K562 (cell line): Measurements from ENCODE around the gene VRK3. TPM values are rescaled to one million over a fixed set of nuclear protein-coding genes. Genes with fewer than 3 reads are reported as not detected.

ENCODE experiments used
- CHD7 ChIP-seq: fragments of 200-600 bp; sonication (generic); IDR thresholded peaks from one replicate; pipeline ENCODE4 v1.6.1; 2012; ENCODE audit warnings: mild to moderate bottlenecking, low read depth, low read length, inconsistent platforms
- GTF2A2 ChIP-seq: IDR thresholded peaks from 2 replicates; pipeline ENCODE4 v1.6.1; 2016; ENCODE audit warnings: mild to moderate bottlenecking, missing genetic modification characterization, missing compliant biosample characterization
- NFRKB ChIP-seq: fragments of 450-650 bp; IDR thresholded peaks from 2 replicates; pipeline ENCODE4 v1.6.1; 2016; ENCODE audit warnings: low read depth
- TSC22D4 ChIP-seq: fragments of 450-650 bp; IDR thresholded peaks from 2 replicates; pipeline ENCODE4 v1.6.1; 2016; ENCODE audit warnings: missing genetic modification characterization, missing biosample characterization, control low read depth
- ZFX ChIP-seq: sonication (generic); formaldehyde crosslinking; IDR thresholded peaks from 2 replicates; pipeline ENCODE4 v1.8.0; 2022; ENCODE audit warnings: mild to moderate bottlenecking, missing genetic modification reagents, moderate library complexity
- ZNF76 ChIP-seq: fragments of 250-450 bp; sonication (Bioruptor Pico); IDR thresholded peaks from 2 replicates; pipeline ENCODE4 v1.4.0; 2020; ENCODE audit warnings: mild to moderate bottlenecking, moderate library complexity, borderline replicate concordance
- polyA plus RNA-seq, 8 experiments: library from polyadenylated mRNA; depleted of rRNA in 4 of 8; stranded (reverse) in 5 of 8; unstranded in 3 of 8; fragments of >200 nt; fragmentation: Nextera tagmentation in 2 of 8; fragmentation: Illumina TruSeq in 1 of 8; extraction: Ambion mirVana in 2 of 8; extraction: Trizol in 1 of 8; gene quantifications; 2 replicates each; pipeline versions ENCODE4 v1.2.1 to v1.2.3, GENCODE V29; 2011 to 2014; ENCODE audit warnings: inconsistent platforms in 1 of 8, missing spikeins in 1 of 8
- total RNA-seq, 7 experiments: library from RNA; depleted of rRNA in 6 of 7; stranded (reverse); fragments of >200 nt in 6 of 7; fragmentation: Illumina TruSeq in 2 of 7; extraction: Trizol in 2 of 7; gene quantifications; 2 replicates each; pipeline versions ENCODE4 v1.2.1 to v1.2.3, GENCODE V29; 2011 to 2021; ENCODE audit warnings: low replicate concordance in 1 of 7
- TF ChIP-seq, protein P1 (sequence below): sonication (generic); formaldehyde crosslinking; IDR thresholded peaks from 2 replicates; pipeline ENCODE4 v1.8.0; 2023; ENCODE audit warnings: mild to moderate bottlenecking, missing genetic modification reagents
- TF ChIP-seq, protein P2 (sequence below): fragments of 450-650 bp; formaldehyde crosslinking; IDR thresholded peaks from 2 replicates; pipeline ENCODE4 v1.4.0; 2020; ENCODE audit warnings: mild to moderate bottlenecking, moderate library complexity

The VRK3 gene
- total and polyA plus RNA-seq, 9 of the 15 experiments (the other 6 are each of a cell fraction or from before 2014, with no cell fraction given): 25.6 to 94.3 (median 42.9) TPM

GRCh38 chr19:49927526-49928264 lies 97.5 kb downstream of the VRK3 start (continued):
- TF ChIP-seq, protein P1, sequence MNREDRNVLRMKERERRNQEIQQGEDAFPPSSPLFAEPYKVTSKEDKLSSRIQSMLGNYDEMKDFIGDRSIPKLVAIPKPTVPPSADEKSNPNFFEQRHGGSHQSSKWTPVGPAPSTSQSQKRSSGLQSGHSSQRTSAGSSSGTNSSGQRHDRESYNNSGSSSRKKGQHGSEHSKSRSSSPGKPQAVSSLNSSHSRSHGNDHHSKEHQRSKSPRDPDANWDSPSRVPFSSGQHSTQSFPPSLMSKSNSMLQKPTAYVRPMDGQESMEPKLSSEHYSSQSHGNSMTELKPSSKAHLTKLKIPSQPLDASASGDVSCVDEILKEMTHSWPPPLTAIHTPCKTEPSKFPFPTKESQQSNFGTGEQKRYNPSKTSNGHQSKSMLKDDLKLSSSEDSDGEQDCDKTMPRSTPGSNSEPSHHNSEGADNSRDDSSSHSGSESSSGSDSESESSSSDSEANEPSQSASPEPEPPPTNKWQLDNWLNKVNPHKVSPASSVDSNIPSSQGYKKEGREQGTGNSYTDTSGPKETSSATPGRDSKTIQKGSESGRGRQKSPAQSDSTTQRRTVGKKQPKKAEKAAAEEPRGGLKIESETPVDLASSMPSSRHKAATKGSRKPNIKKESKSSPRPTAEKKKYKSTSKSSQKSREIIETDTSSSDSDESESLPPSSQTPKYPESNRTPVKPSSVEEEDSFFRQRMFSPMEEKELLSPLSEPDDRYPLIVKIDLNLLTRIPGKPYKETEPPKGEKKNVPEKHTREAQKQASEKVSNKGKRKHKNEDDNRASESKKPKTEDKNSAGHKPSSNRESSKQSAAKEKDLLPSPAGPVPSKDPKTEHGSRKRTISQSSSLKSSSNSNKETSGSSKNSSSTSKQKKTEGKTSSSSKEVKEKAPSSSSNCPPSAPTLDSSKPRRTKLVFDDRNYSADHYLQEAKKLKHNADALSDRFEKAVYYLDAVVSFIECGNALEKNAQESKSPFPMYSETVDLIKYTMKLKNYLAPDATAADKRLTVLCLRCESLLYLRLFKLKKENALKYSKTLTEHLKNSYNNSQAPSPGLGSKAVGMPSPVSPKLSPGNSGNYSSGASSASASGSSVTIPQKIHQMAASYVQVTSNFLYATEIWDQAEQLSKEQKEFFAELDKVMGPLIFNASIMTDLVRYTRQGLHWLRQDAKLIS (CRISPR knock-in tag): no peak
- TF ChIP-seq ZNF76 (CRISPR knock-in tag): 0 out of 2 replicates have a peak, but pooled peaks have one; percentile 26
- TF ChIP-seq, protein P2, sequence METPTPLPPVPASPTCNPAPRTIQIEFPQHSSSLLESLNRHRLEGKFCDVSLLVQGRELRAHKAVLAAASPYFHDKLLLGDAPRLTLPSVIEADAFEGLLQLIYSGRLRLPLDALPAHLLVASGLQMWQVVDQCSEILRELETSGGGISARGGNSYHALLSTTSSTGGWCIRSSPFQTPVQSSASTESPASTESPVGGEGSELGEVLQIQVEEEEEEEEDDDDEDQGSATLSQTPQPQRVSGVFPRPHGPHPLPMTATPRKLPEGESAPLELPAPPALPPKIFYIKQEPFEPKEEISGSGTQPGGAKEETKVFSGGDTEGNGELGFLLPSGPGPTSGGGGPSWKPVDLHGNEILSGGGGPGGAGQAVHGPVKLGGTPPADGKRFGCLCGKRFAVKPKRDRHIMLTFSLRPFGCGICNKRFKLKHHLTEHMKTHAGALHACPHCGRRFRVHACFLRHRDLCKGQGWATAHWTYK: peak; percentile 90
- TF ChIP-seq CHD7: no peak
- TF ChIP-seq GTF2A2 (tag): peak; percentile 49; the same call in 1 of the 2 replicates
- no peak for TF ChIP-seq ZFX (CRISPR knock-in tag)
- TF ChIP-seq NFRKB: peak; percentile 38; the same call in 1 of the 2 replicates
- no peak for TF ChIP-seq TSC22D4 (tag)
